ENCODE results near the gene SYNE1.
A peak's percentile ranks its signal among the peaks of the same experiment; 100 is the strongest.

The SYNE1 gene

GRCh38 chr6:152232501-152233151 lies 404.5 kb downstream of the SYNE1 start:
- no peak for DNase-seq (ENCODE audit: low spot score)

- DNase-seq (ENCODE audit: low spot score): no peak
Observed at GRCh38 chr6:152229330-152229729, 407.8 kb downstream of the SYNE1 start.

- DNase-seq (ENCODE audit: low spot score): no peak
Observed at GRCh38 chr6:152226119-152226518, 411.0 kb downstream of the SYNE1 start.

GRCh38 chr6:152225241-152225934 lies 411.8 kb downstream of the SYNE1 start:
- no peak for DNase-seq (ENCODE audit: low spot score)

- DNase-seq (ENCODE audit: low spot score): no peak
Observed at GRCh38 chr6:152223636-152224035, 413.5 kb downstream of the SYNE1 start.

- no peak for DNase-seq (ENCODE audit: low spot score)
Observed at GRCh38 chr6:152221806-152222628, 415.1 kb downstream of the SYNE1 start.

- no peak for DNase-seq (ENCODE audit: low spot score)
Observed at GRCh38 chr6:152220786-152221185, 416.4 kb downstream of the SYNE1 start.

GRCh38 chr6:152218887-152219286 lies 418.3 kb downstream of the SYNE1 start:
- DNase-seq (ENCODE audit: low spot score): no peak

GRCh38 chr6:152212437-152212836 lies 424.7 kb downstream of the SYNE1 start:
- DNase-seq (ENCODE audit: low spot score): no peak

GRCh38 chr6:152209211-152209610 lies 428.0 kb downstream of the SYNE1 start:
- no peak for DNase-seq (ENCODE audit: low spot score)

- no peak for DNase-seq (ENCODE audit: low spot score)
Observed at GRCh38 chr6:152207915-152208714, 429.0 kb downstream of the SYNE1 start.

GRCh38 chr6:152206072-152206818 lies 430.9 kb downstream of the SYNE1 start:
- peak; percentile 37 for DNase-seq (ENCODE audit: low spot score)

GRCh38 chr6:152204591-152204990 lies 432.6 kb downstream of the SYNE1 start:
- DNase-seq (ENCODE audit: low spot score): no peak

GRCh38 chr6:152201120-152201519 lies 436.0 kb downstream of the SYNE1 start:
- DNase-seq (ENCODE audit: low spot score): no peak

GRCh38 chr6:152195896-152196295 lies 441.3 kb downstream of the SYNE1 start:
- DNase-seq (ENCODE audit: low spot score): no peak

GRCh38 chr6:152189736-152190135 lies 447.4 kb downstream of the SYNE1 start:
- no peak for DNase-seq (ENCODE audit: low spot score)

GRCh38 chr6:152188011-152188410 lies 449.2 kb downstream of the SYNE1 start:
- DNase-seq (ENCODE audit: low spot score): no peak

- no peak for DNase-seq (ENCODE audit: low spot score)
Observed at GRCh38 chr6:152186840-152187239, 450.3 kb downstream of the SYNE1 start.

- DNase-seq (ENCODE audit: low spot score): peak; percentile 60
Observed at GRCh38 chr6:152184917-152185574, 452.1 kb downstream of the SYNE1 start.

GRCh38 chr6:152184573-152184916 lies 452.6 kb downstream of the SYNE1 start:
- DNase-seq (ENCODE audit: low spot score): no peak

GRCh38 chr6:152180601-152181000 lies 456.6 kb downstream of the SYNE1 start:
- no peak for DNase-seq (ENCODE audit: low spot score)

Measured in CD4-positive, alpha-beta T cell treated with Interleukin-6 at 100 ng/mL for 8 hours (primary cell).